ENCODE measurements around the gene PNPLA1.
A peak's percentile ranks its signal among the peaks of the same experiment; 100 is the strongest.

PNPLA1 gene

DNA sequence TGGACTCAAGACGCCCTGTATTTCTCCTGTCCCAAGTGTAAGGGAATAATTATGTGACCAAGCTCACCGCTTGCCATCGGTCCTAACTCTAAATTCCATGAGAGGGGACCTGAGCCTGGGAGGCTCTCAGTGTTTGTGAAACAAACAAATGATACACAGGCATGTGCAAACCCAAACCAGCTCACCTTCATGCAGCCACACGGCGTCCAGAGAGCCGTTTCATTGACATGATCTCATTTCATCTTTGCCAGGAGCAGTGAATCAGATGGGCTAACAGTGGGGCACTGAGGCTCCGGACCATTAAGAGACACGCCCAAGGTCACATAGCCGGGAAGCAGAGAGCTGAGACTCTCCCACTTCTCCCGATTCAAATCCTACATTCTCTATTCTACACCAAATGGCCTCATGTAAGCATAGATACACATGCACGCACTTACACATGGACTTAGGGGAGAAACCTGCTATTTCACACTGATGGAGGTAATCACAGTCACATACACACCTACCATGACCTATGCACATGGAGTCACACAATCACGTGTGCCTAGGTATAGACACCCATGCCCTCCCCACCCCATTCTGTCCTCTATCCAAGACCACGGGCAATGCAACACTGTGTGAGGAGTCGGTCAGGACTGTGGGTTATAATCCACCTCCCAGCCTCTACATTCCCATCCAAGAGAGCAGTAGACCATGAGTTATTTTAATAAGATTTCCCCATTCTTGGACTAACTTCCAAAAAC, 65.8 kb downstream of the PNPLA1 start:
- no peak overlapping the region for H3K27ac ChIP-seq (ENCODE audit: low read depth, low read length)
- H3K9ac ChIP-seq (ENCODE audit: low read length) = no peak overlapping the region
- H3K4me2 ChIP-seq (ENCODE audit: low read depth, low read length, poor library complexity, severe bottlenecking) = no peak overlapping the region
- H3K9me3 ChIP-seq (ENCODE audit: insufficient read depth, low read length) = no peaks in the 10 kb centered on the region
- H3K36me3 ChIP-seq (ENCODE audit: low read length) = no peaks in the 10 kb centered on the region
- H3F3A ChIP-seq (ENCODE audit: insufficient read depth) = no peaks in the 10 kb centered on the region
- H3K4me3 ChIP-seq (ENCODE audit: insufficient read depth, low read length, poor library complexity, severe bottlenecking) = no peak overlapping the region
- H3K27me3 ChIP-seq (ENCODE audit: low read length) = no peaks in the 10 kb centered on the region; the same call in 1 of the 2 replicates
- TF ChIP-seq EZH2phosphoT487 (conservative IDR thresholded peaks at IDR 0.05; ENCODE audit: low read length) = no peak
- TF ChIP-seq, protein P1, sequence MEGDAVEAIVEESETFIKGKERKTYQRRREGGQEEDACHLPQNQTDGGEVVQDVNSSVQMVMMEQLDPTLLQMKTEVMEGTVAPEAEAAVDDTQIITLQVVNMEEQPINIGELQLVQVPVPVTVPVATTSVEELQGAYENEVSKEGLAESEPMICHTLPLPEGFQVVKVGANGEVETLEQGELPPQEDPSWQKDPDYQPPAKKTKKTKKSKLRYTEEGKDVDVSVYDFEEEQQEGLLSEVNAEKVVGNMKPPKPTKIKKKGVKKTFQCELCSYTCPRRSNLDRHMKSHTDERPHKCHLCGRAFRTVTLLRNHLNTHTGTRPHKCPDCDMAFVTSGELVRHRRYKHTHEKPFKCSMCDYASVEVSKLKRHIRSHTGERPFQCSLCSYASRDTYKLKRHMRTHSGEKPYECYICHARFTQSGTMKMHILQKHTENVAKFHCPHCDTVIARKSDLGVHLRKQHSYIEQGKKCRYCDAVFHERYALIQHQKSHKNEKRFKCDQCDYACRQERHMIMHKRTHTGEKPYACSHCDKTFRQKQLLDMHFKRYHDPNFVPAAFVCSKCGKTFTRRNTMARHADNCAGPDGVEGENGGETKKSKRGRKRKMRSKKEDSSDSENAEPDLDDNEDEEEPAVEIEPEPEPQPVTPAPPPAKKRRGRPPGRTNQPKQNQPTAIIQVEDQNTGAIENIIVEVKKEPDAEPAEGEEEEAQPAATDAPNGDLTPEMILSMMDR (IDR thresholded peaks at IDR 0.05; ENCODE audit: insufficient read depth, low read length, poor library complexity, severe bottlenecking) = no peak
- H2AFZ ChIP-seq (ENCODE audit: low read depth, low read length, severe bottlenecking) = no peak overlapping the region
- H3K79me2 ChIP-seq (ENCODE audit: insufficient read depth, low read length) = no peaks in the 10 kb centered on the region
- H3K9me2 ChIP-seq (replicated peaks; ENCODE audit: insufficient read depth, low read length) = no peaks in the 10 kb centered on the region
- H4K20me1 ChIP-seq (ENCODE audit: low read depth, low read length) = no peaks in the 10 kb centered on the region

- H3K4me2 ChIP-seq (ENCODE audit: low read depth, low read length, poor library complexity, severe bottlenecking) = no peak overlapping the region
Observed at GRCh38 chr6:36336208-36336710, 66.4 kb downstream of the PNPLA1 start.

DNA sequence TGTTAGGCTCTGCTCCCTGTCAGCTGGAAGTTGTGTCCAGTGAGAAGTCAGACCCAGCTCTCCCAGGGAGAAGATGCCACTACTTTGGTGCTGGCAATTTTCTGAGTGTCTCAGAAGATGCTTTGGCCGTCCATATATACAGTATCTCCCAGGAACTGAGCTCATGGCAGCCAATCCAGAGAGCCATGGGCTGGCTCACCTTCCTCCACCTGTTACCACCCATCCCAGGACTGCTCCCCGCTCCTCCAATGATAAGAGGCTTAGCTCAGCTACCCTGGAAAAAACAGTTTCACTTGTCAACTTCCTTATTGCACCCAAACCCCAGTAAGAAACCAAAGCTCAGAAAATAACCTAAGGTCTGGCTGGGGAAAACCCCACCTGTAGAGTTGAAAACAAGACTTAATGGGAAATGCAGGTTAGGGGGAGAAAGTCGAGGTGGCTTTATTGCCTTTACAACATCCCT, 67.0 kb downstream of the PNPLA1 start, which contains the start of gene BNIP5:
TSS of gene BNIP5 (minus strand) at position 110 of the 463 bp plus-strand sequence. CDS start 6,198 bp downstream, outside the sequence.
- Histone ChIP-seq H3K9me3 (ENCODE audit: insufficient read depth, low read length) (no peaks in the 10 kb centered on the region), H3K36me3 (ENCODE audit: low read length) (no peaks in the 10 kb centered on the region), H3K4me2 (ENCODE audit: low read depth, low read length, poor library complexity, severe bottlenecking) (peak within 1 kb of the TSS; percentile 8), H3K9me2 (replicated peaks; ENCODE audit: insufficient read depth, low read length) (no peaks in the 10 kb centered on the region), H3F3A (ENCODE audit: insufficient read depth) (no peaks in the 10 kb centered on the region), H3K9ac (ENCODE audit: low read length) (no peak within 1 kb of the TSS), H3K27ac (ENCODE audit: low read depth, low read length) (no peak within 1 kb of the TSS), H3K4me3 (ENCODE audit: insufficient read depth, low read length, poor library complexity, severe bottlenecking) (no peak within 1 kb of the TSS), H3K27me3 (ENCODE audit: low read length) (no peaks in the 10 kb centered on the region; the same call in 1 of the 2 replicates), H2AFZ (ENCODE audit: low read depth, low read length, severe bottlenecking) (no peak within 1 kb of the TSS), H4K20me1 (ENCODE audit: low read depth, low read length) (no peaks in the 10 kb centered on the region), H3K79me2 (ENCODE audit: insufficient read depth, low read length) (no peaks in the 10 kb centered on the region)
- TF ChIP-seq EZH2phosphoT487 (conservative IDR thresholded peaks at IDR 0.05; ENCODE audit: low read length) = no peak
- TF ChIP-seq, protein P1 (IDR thresholded peaks at IDR 0.05; ENCODE audit: insufficient read depth, low read length, poor library complexity, severe bottlenecking) = no peak

More at GRCh38 chr6:36336208-36336710, 66.4 kb downstream of the PNPLA1 start:
- TF ChIP-seq, protein P1 (IDR thresholded peaks at IDR 0.05; ENCODE audit: insufficient read depth, low read length, poor library complexity, severe bottlenecking) = no peak
- TF ChIP-seq EZH2phosphoT487 (conservative IDR thresholded peaks at IDR 0.05; ENCODE audit: low read length) = no peak
- Histone ChIP-seq H3K9me2 (replicated peaks; ENCODE audit: insufficient read depth, low read length) (no peaks in the 10 kb centered on the region), H3K36me3 (ENCODE audit: low read length) (no peaks in the 10 kb centered on the region), H3K9me3 (ENCODE audit: insufficient read depth, low read length) (no peaks in the 10 kb centered on the region), H2AFZ (ENCODE audit: low read depth, low read length, severe bottlenecking) (no peak overlapping the region), H3F3A (ENCODE audit: insufficient read depth) (no peaks in the 10 kb centered on the region), H3K9ac (ENCODE audit: low read length) (no peak overlapping the region), H3K27ac (ENCODE audit: low read depth, low read length) (no peak overlapping the region), H4K20me1 (ENCODE audit: low read depth, low read length) (no peaks in the 10 kb centered on the region), H3K4me3 (ENCODE audit: insufficient read depth, low read length, poor library complexity, severe bottlenecking) (no peak overlapping the region), H3K79me2 (ENCODE audit: insufficient read depth, low read length) (no peaks in the 10 kb centered on the region), H3K27me3 (ENCODE audit: low read length) (no peaks in the 10 kb centered on the region; the same call in 1 of the 2 replicates)
